ENCODE measurements around the gene CSF1R.
"Not testable (repeated sequence)": the region's sequence is repeated elsewhere in the genome, so short reads cannot be mapped to it uniquely, and the experiment has no call there.

The CSF1R gene

GRCh38 chr5:150035139-150035895, 51.0 kb downstream of the CSF1R start:
- TF ChIP-seq EZH2 (IDR thresholded peaks at IDR 0.05; ENCODE audit: borderline replicate concordance, low read length) (no peak), CTCF (IDR thresholded peaks at IDR 0.05; ENCODE audit: low read length) (no peak)

GRCh38 chr5:150034662-150035061, 51.7 kb downstream of the CSF1R start:
- H3K27ac ChIP-seq (ENCODE audit: low read depth, low read length, poor library complexity, severe bottlenecking), result no peak overlapping the region
- no peaks in the 10 kb centered on the region for H3K79me2 ChIP-seq (ENCODE audit: insufficient read depth, low read length)
- no peaks in the 10 kb centered on the region for H3F3A ChIP-seq (ENCODE audit: insufficient read depth, low read length)
- no peak overlapping the region for H2AFZ ChIP-seq (ENCODE audit: low read length)
- no peaks in the 10 kb centered on the region for H3K27me3 ChIP-seq (ENCODE audit: insufficient read depth, low read length)
- H3K36me3 ChIP-seq (ENCODE audit: insufficient read depth, low read length), result peaks cover 96% of the 10 kb centered on the region
- no peak for TF ChIP-seq CTCF (IDR thresholded peaks at IDR 0.05; ENCODE audit: low read length)
- TF ChIP-seq EZH2 (IDR thresholded peaks at IDR 0.05; ENCODE audit: borderline replicate concordance, low read length), result no peak
- H3K4me2 ChIP-seq (ENCODE audit: low read length), result no peak overlapping the region
- no peaks in the 10 kb centered on the region for H3K9me2 ChIP-seq (ENCODE audit: low read depth, low read length)
- no peaks in the 10 kb centered on the region for H3K4me1 ChIP-seq (ENCODE audit: insufficient read depth, low read length, severe bottlenecking)
- no peak overlapping the region for H3K9ac ChIP-seq (ENCODE audit: low read length)
- H4K20me1 ChIP-seq (ENCODE audit: insufficient read depth, low read length), result no peaks in the 10 kb centered on the region
- no peak overlapping the region for H3K4me3 ChIP-seq (ENCODE audit: low read depth, low read length, poor library complexity, severe bottlenecking)
- H3K9me3 ChIP-seq (ENCODE audit: low read length), result no peaks in the 10 kb centered on the region

More at GRCh38 chr5:150035139-150035895, 51.0 kb downstream of the CSF1R start:
- H3K4me1 ChIP-seq (ENCODE audit: insufficient read depth, low read length, severe bottlenecking), result no peaks in the 10 kb centered on the region
- H3K9me3 ChIP-seq (ENCODE audit: low read length), result no peaks in the 10 kb centered on the region
- H3K4me3 ChIP-seq (ENCODE audit: low read depth, low read length, poor library complexity, severe bottlenecking), result no peak overlapping the region
- no peak overlapping the region for H3K4me2 ChIP-seq (ENCODE audit: low read length)
- H3K9ac ChIP-seq (ENCODE audit: low read length), result no peak overlapping the region
- no peak overlapping the region for H2AFZ ChIP-seq (ENCODE audit: low read length)
- H3K79me2 ChIP-seq (ENCODE audit: insufficient read depth, low read length), result no peaks in the 10 kb centered on the region
- H4K20me1 ChIP-seq (ENCODE audit: insufficient read depth, low read length), result no peaks in the 10 kb centered on the region
- no peaks in the 10 kb centered on the region for H3K9me2 ChIP-seq (ENCODE audit: low read depth, low read length)
- H3K36me3 ChIP-seq (ENCODE audit: insufficient read depth, low read length), result peaks cover 97% of the 10 kb centered on the region
- no peak overlapping the region for H3K27ac ChIP-seq (ENCODE audit: low read depth, low read length, poor library complexity, severe bottlenecking)
- H3K27me3 ChIP-seq (ENCODE audit: insufficient read depth, low read length), result no peaks in the 10 kb centered on the region
- H3F3A ChIP-seq (ENCODE audit: insufficient read depth, low read length), result no peaks in the 10 kb centered on the region

GRCh38 chr5:150033334-150033733, 53.0 kb downstream of the CSF1R start:
- Histone ChIP-seq H3K27me3 (ENCODE audit: insufficient read depth, low read length) (no peaks in the 10 kb centered on the region), H3K9me3 (ENCODE audit: low read length) (no peaks in the 10 kb centered on the region), H3K4me3 (ENCODE audit: low read depth, low read length, poor library complexity, severe bottlenecking) (no peak overlapping the region), H3F3A (ENCODE audit: insufficient read depth, low read length) (no peaks in the 10 kb centered on the region), H3K36me3 (ENCODE audit: insufficient read depth, low read length) (peaks cover 96% of the 10 kb centered on the region), H3K27ac (ENCODE audit: low read depth, low read length, poor library complexity, severe bottlenecking) (no peak overlapping the region), H3K9ac (ENCODE audit: low read length) (no peak overlapping the region), H3K4me2 (ENCODE audit: low read length) (no peak overlapping the region), H4K20me1 (ENCODE audit: insufficient read depth, low read length) (no peaks in the 10 kb centered on the region), H3K9me2 (ENCODE audit: low read depth, low read length) (no peaks in the 10 kb centered on the region), H2AFZ (ENCODE audit: low read length) (no peak overlapping the region), H3K4me1 (ENCODE audit: insufficient read depth, low read length, severe bottlenecking) (no peaks in the 10 kb centered on the region), H3K79me2 (ENCODE audit: insufficient read depth, low read length) (no peaks in the 10 kb centered on the region)
- no peak for TF ChIP-seq CTCF (IDR thresholded peaks at IDR 0.05; ENCODE audit: low read length)

GRCh38 chr5:150028047-150028446, 58.3 kb downstream of the CSF1R start:
- not testable (repeated sequence) for H3K79me2 ChIP-seq (ENCODE audit: insufficient read depth, low read length); H3K9me3 ChIP-seq (ENCODE audit: low read length); H4K20me1 ChIP-seq (ENCODE audit: insufficient read depth, low read length); H3K4me1 ChIP-seq (ENCODE audit: insufficient read depth, low read length, severe bottlenecking); H3K9me2 ChIP-seq (ENCODE audit: low read depth, low read length); H3K27ac ChIP-seq (ENCODE audit: low read depth, low read length, poor library complexity, severe bottlenecking); H3K4me2 ChIP-seq (ENCODE audit: low read length); H3K9ac ChIP-seq (ENCODE audit: low read length); H3K27me3 ChIP-seq (ENCODE audit: insufficient read depth, low read length); H3K4me3 ChIP-seq (ENCODE audit: low read depth, low read length, poor library complexity, severe bottlenecking); H3F3A ChIP-seq (ENCODE audit: insufficient read depth, low read length); H2AFZ ChIP-seq (ENCODE audit: low read length)
- H3K36me3 ChIP-seq (ENCODE audit: insufficient read depth, low read length), result peaks cover 92% of the 10 kb centered on the region
